Kidney epithelial cell (primary cell): ENCODE results near the gene PSMA7. TPM values are rescaled to one million over a fixed set of nuclear protein-coding genes. Genes with fewer than 3 reads are reported as not detected.

Source experiments
- DNase-seq: peaks from one replicate; pipeline ENCODE4 v3.0.0-alpha.2; 2010; ENCODE audit warnings: low read depth
- H3K27me3 ChIP-seq: 2 replicates; pipeline ENCODE4 v1.6.0; 2011; ENCODE audit warnings: low read length; ENCODE audit not compliant: control insufficient read depth, insufficient read depth
- H3K36me3 ChIP-seq: 2 replicates; pipeline ENCODE4 v1.5.1; 2011; ENCODE audit warnings: low read length; ENCODE audit not compliant: control insufficient read depth, insufficient read depth
- H3K4me3 ChIP-seq: 2 replicates; pipeline ENCODE4 v1.5.1; 2011; ENCODE audit warnings: low read depth, mild to moderate bottlenecking, control low read depth, low read length
- CTCF ChIP-seq: IDR thresholded peaks from 2 replicates; pipeline ENCODE4 v1.5.1; 2011; ENCODE audit warnings: mild to moderate bottlenecking, moderate library complexity, low read length, control low read depth, inconsistent platforms; ENCODE audit not compliant: insufficient read depth, poor library complexity, severe bottlenecking
- total RNA-seq: library from RNA; depleted of rRNA; stranded (reverse); fragments of >200 nt; gene quantifications from 2 replicates; pipeline ENCODE4 v1.2.3, GENCODE V29; 2015

Gene PSMA7
- total RNA-seq, 1 donor from 2014 or later, result 420 TPM

- no peak for TF ChIP-seq CTCF
- Histone ChIP-seq H3K27me3 (no peaks in the 10 kb centered on the region), H3K4me3 (no peak overlapping the region), H3K36me3 (peaks cover 2% of the 10 kb centered on the region)
- DNase-seq, result no peak
Observed at GRCh38 chr20:62132421-62132820, 10.8 kb downstream of the PSMA7 start.

- no peak overlapping the region for H3K4me3 ChIP-seq
- no peak for TF ChIP-seq CTCF
- no peak for DNase-seq
- H3K36me3 ChIP-seq, result peaks cover 3% of the 10 kb centered on the region
- H3K27me3 ChIP-seq, result no peaks in the 10 kb centered on the region
Observed at GRCh38 chr20:62131560-62132320, 11.5 kb downstream of the PSMA7 start.

GRCh38 chr20:62129731-62130531, 13.3 kb downstream of the PSMA7 start:
- no peak for DNase-seq
- no peaks in the 10 kb centered on the region for H3K27me3 ChIP-seq
- peaks cover 6% of the 10 kb centered on the region for H3K36me3 ChIP-seq
- TF ChIP-seq CTCF, result no peak
- no peak overlapping the region for H3K4me3 ChIP-seq

- no peak overlapping the region for H3K4me3 ChIP-seq
- TF ChIP-seq CTCF, result no peak
- H3K27me3 ChIP-seq, result no peaks in the 10 kb centered on the region
- H3K36me3 ChIP-seq, result peaks cover 6% of the 10 kb centered on the region
- DNase-seq, result no peak
Observed at GRCh38 chr20:62128502-62128901, 14.7 kb downstream of the PSMA7 start.

- peaks cover 6% of the 10 kb centered on the region for H3K36me3 ChIP-seq
- no peak overlapping the region for H3K4me3 ChIP-seq
Observed at GRCh38 chr20:62127799-62128198, 15.4 kb downstream of the PSMA7 start.

More at GRCh38 chr20:62127799-62128198, 15.4 kb downstream of the PSMA7 start:
- no peak for DNase-seq
- no peak for TF ChIP-seq CTCF
- H3K27me3 ChIP-seq, result no peaks in the 10 kb centered on the region
